GM18499 (cell line): ENCODE data around the gene DDX6.
"Not testable (repeated sequence)": the region's sequence is repeated elsewhere in the genome, so short reads cannot be mapped to it uniquely, and the experiment has no call there.

Source experiments
- ATAC-seq: cut with Tn5 transposase; IDR thresholded peaks from one replicate; pipeline ENCODE4 v1.9.1; 2021; ENCODE audit warnings: moderate number of reproducible peaks; ENCODE audit not compliant: insufficient read depth, unreplicated experiment

The DDX6 gene, protein sequence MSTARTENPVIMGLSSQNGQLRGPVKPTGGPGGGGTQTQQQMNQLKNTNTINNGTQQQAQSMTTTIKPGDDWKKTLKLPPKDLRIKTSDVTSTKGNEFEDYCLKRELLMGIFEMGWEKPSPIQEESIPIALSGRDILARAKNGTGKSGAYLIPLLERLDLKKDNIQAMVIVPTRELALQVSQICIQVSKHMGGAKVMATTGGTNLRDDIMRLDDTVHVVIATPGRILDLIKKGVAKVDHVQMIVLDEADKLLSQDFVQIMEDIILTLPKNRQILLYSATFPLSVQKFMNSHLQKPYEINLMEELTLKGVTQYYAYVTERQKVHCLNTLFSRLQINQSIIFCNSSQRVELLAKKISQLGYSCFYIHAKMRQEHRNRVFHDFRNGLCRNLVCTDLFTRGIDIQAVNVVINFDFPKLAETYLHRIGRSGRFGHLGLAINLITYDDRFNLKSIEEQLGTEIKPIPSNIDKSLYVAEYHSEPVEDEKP

GRCh38 chr11:118791111-118791960, at the start of gene DDX6:
Gene DDX6, minus strand, starts transcription at chr11:118791164. Its CDS starts 4,913 bp downstream, at chr11:118786251.
- no peak for ATAC-seq

GRCh38 chr11:118838905-118839553, 48.1 kb upstream of the DDX6 start:
- ATAC-seq, result peak; percentile 43

GRCh38 chr11:118837868-118838267, 46.9 kb upstream of the DDX6 start:
- ATAC-seq, result no peak

- ATAC-seq, result no peak
Measured at GRCh38 chr11:118834427-118835028, 43.6 kb upstream of the DDX6 start.

- no peak for ATAC-seq
Measured at GRCh38 chr11:118827118-118827517, 36.2 kb upstream of the DDX6 start.

GRCh38 chr11:118822936-118823510, 32.1 kb upstream of the DDX6 start:
- ATAC-seq, result not testable (repeated sequence)

DNA sequence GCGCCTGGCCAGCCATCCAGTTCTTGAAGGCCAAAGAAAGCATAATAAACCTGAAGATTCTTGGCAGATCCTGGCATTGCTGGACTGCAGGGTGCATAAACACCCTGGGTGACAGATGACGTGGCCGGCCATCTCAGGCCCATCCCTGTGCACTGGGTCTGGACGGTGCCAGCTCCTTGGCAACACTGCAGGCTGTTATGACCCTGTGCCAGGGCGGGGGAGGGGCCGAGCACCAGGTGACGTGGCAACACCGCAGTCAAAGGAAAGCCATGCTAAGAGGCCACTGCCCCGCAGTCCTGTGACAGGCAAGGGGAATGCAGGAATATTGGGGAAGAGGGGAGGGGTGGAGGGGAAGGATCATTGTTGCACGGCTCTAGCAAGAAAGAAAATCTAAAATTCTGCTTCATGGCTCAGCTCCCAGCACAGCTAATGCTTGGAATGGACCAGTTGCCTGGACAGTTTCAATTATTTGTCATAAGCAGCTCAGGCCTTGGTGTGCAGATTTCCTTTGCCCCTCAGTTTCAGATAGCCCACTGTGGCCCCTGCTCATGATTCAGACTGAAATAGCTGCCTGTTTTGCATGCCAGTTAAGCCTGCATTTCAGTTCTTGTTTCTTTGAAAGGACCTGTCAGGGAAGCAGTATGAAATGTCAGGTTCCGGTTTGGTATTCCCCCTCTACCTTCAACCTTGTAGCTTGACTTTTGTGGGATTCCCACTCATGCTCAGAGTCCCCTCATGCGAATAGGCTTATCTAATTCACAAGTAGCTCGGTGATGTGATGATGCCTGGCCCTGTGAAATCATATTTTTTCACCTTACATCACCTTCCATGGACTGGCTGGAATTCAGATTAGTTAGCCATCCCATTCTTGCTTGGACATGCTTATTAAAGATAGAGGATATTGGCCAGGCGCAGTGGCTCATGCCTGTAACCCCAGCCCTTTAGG, 29.7 kb upstream of the DDX6 start:
- ATAC-seq, result peak; percentile 79

DNA sequence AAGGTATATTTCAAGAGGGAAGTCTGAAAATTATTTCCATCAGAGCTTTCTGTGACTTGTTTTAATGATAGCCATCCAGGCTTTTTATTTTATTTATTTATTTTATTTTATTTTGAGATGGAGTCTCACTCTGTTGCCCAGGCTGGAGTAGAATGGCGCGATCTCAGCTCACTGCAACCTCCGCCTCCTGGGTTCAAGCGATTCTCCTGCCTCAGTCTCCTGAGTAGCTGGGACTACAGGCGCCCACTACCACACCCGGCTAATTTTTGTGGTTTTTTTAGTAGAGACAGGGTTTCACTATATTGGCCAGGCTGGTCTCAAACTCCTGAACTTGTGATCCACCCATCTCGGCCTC, 29.0 kb upstream of the DDX6 start:
- ATAC-seq, result not testable (repeated sequence)

DNA sequence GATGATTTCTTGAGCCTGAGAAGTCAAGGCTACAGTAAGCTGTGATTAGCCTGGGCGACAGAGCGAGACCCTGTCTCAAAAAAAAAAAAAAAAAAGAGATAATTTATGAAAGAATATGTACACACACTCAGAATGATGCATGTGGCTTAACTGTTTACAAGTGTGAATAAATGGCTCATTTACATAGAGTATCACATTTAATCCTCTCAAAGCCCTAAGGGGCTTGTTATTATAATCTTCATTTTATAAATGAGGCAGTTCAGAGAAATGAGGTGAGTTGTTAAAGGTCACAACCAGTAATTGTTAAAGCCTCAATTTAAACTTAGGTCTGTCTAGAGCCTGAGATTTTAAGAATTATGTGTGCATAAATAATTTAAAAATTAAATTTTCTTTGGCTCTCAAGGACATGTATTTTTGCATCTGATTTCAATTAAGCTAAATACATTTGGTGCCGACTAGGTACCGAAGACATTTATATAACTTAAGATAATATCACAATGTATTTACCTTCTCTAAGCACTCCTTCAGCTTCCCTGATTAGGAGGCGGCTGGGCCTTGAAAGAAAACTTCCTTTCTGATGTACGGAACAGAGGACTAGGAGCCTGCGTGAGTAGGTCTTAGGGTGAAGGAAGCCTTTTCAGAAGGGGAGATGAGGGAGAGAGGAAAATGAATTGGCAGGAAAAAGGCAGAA, 28.5 kb upstream of the DDX6 start:
- ATAC-seq, result no peak

DNA sequence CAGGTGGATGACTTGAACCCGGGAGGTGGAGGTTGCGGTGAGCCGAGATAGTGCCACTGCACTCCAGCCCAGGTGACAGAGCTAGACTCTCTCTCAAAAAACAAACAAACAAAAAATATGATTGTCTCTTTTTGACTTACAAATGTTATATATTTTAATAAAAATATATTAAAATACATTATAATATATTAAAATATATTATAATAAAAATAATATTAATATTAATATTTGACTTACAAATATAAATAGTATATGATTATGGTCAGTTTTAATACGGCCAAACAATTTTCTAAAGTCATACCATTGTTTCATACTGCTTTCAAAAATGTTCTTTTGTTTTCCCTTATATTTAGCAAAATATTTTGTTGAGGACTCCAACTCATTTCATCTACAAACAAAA, 27.2 kb upstream of the DDX6 start:
- no peak for ATAC-seq

- ATAC-seq, result no peak
Measured at GRCh38 chr11:118813551-118813950, 22.6 kb upstream of the DDX6 start.

DNA sequence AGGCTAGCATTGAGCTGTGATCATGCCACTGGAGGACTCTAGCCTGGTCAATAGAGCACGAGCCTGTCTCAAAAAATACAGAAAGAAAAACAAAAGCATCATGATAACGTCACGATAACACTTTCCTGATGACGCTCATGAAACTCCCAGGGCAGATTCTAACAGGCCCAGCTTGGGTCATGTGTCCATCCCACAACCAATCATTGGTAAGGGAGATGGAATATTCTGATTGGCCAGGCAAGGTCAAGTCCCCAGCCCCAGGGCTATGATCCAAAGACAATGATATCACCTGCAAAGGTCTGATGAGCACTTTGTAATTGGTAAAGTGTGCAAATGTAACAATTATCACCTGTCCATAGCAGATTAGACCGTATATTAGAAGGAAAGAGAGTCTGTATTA, 21.5 kb upstream of the DDX6 start:
- ATAC-seq, result no peak

DNA sequence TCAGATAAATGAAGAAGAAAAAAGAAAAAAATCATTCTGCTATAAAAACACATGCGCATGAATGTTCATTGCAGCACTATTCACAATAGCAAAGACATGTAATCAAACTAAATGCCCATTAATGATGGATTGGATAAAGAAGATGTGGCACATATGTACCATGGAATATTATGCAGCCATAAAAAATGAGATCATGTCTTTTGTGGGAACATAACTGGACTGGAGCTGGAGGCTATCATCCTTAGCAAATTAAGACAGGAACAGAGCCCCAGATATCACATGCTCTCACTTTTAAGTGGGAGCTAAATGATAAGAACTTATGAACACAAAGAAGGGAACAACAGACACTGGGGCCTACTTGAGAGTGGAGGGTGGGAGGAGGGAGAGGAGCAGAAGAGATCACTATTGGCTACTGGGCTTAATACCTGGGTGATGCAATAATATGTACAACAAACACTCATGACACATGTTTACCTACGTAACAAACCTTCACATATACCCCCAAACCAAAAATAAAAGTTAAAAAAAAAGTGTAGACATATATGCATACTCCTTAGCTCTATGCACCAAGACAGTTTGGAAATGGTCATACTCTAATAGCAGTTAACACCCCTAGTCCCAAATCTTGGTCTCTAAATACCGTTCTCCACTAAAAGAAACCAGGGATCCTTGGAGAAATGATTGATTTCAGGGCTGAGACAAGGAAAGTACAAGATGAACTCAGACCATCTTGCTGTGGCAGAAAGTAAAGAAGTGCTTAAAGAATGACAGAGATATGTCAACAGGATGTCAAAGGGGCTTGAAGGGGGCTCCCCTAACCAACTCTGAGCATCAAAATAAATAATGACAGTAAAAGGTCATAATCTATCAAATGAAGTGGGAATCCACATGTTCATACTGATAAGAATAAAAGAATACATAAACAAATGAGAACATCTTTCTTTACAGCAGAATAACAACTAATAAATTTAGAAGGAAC, 17.1 kb upstream of the DDX6 start:
- ATAC-seq, result no peak

GRCh38 chr11:118806400-118806799, 15.4 kb upstream of the DDX6 start:
- no peak for ATAC-seq

GRCh38 chr11:118804094-118804493, 13.1 kb upstream of the DDX6 start:
- no peak for ATAC-seq

GRCh38 chr11:118799372-118799771, 8.4 kb upstream of the DDX6 start:
- no peak for ATAC-seq

DNA sequence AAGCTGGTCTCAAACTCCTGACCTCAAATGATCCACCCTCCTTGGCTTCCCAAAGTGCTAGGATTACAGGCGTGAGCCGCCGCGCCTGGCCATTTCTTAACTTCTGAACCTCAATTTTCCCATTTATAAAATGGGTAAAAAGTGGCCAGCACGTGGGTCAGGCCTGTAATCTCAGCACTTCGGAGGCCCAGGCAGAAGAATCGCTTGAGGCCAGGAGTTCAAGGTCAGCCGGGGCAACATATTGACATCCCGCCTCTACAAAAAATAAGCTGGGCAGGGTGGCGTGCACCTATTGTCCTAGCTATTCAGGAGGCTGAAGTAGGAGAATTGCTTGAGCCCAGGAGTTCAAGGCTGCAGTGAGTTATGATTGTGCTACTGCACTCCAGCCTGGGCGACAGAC, 6.5 kb upstream of the DDX6 start:
- ATAC-seq, result no peak
